ENCODE results near the gene AHI1. TPM values are rescaled to one million over a fixed set of nuclear protein-coding genes. Genes with fewer than 3 reads are reported as not detected.

Gene AHI1
- total and polyA plus RNA-seq, 2 donors (not counting 1 experiment from before 2014, with no cell fraction given), result 8.3 to 61.7 TPM

DNA sequence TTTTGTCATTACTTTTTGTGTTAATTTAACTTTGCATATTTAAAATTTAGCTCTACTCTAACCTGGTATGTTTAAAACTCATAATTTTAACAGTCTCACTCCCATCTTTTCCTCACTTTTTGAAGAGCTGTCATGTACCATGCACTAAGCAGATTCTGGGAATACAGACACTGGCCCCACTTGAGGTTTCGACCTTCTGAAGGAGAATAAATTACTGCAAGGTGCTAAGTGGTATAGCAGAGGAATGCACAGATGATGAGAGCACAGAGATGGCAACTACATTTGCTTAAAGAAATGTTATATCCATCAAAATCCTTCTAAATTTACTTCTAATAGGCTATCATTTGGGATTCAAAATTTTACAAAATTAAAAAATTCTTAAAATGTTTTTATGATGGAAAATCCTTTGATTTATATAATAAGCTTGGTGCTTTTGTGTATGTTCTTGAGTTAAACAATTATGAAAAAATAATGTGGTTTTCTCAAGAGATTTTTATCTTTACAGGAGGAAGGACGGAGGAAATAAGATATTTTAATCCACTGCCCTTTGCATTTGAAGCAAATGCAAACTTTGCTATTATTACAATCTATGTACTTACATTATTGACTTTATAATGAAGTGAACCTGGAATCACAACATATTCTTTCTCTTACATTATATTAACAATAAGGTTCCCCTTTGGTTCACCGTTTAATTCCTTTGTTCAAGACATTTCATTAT is 79.3 kb downstream of the AHI1 start:
- H3K27me3 Mint-ChIP-seq, result no peaks in the 10 kb centered on the region
- intact Hi-C loops (cut with micrococcal nuclease), result no loop called here

DNA sequence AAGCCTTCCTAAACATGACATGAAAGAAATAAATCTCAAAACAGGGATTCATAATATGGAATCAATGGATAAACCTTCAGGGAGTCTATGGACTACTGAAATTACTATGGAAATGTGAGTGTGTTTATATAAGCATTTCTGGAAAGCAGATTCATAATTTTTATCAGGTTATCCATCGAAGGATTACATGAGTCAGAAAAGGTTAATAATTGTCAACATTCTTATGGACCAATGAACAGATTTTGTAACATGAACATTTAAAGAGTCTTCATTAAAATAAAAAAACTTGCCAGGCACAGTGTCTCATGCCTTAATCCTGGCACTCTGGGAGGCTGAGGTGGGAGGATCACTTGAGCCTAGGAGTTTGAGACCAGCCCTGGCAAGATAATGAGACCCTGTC is 84.8 kb downstream of the AHI1 start:
- WGBS (ENCODE audit: insufficient coverage), result no CpG with 5 or more reads among the region's 1 CpG

More for the DNA sequence above, 79.3 kb downstream of the AHI1 start:
- TF ChIP-seq, protein P1, sequence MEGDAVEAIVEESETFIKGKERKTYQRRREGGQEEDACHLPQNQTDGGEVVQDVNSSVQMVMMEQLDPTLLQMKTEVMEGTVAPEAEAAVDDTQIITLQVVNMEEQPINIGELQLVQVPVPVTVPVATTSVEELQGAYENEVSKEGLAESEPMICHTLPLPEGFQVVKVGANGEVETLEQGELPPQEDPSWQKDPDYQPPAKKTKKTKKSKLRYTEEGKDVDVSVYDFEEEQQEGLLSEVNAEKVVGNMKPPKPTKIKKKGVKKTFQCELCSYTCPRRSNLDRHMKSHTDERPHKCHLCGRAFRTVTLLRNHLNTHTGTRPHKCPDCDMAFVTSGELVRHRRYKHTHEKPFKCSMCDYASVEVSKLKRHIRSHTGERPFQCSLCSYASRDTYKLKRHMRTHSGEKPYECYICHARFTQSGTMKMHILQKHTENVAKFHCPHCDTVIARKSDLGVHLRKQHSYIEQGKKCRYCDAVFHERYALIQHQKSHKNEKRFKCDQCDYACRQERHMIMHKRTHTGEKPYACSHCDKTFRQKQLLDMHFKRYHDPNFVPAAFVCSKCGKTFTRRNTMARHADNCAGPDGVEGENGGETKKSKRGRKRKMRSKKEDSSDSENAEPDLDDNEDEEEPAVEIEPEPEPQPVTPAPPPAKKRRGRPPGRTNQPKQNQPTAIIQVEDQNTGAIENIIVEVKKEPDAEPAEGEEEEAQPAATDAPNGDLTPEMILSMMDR (IDR thresholded peaks at IDR 0.05), result no peak
- TF ChIP-seq EZH2 (IDR thresholded peaks at IDR 0.05; ENCODE audit: borderline replicate concordance, insufficient read depth, low read depth, low read length, poor library complexity, severe bottlenecking), result no peak
- H3K9ac ChIP-seq (ENCODE audit: low read length), result no peak overlapping the region
- no peaks in the 10 kb centered on the region for H3K79me2 ChIP-seq (ENCODE audit: control insufficient read depth, insufficient read depth, low read length)
- H3K27ac ChIP-seq (ENCODE audit: low read length in 2 of 2), result no peak overlapping the region
- Mint-ChIP-seq H3K9me3 (ENCODE audit: insufficient read depth) (peaks cover 3% of the 10 kb centered on the region), H3K4me1 (no peaks in the 10 kb centered on the region), H3K4me3 (no peak overlapping the region), H3K27ac (no peak overlapping the region)
- ChIA-PET CTCF (interaction anchor here (0.6 to 1.4 kb wide), 3 partner anchors 22 to 780 kb away, joined by 3 to 4 read pairs (median 3); no protein-coding TSS in a partner anchor), POLR2A (no interaction called here)
- no peak overlapping the region for H3K4me3 ChIP-seq (ENCODE audit: control extremely low read depth in 1 of 5, extremely low read depth in 1 of 5, insufficient read depth in 1 of 5, low read depth in 2 of 5, low read length in 4 of 5)
- H4K20me1 ChIP-seq (ENCODE audit: control insufficient read depth, insufficient read depth, low read length, poor library complexity, severe bottlenecking), result no peaks in the 10 kb centered on the region
- H3K36me3 ChIP-seq (replicated peaks in 1 of 2; ENCODE audit: control extremely low read depth in 1 of 2, control insufficient read depth in 1 of 2, extremely low read depth in 1 of 2, insufficient read depth in 2 of 2, low read length in 1 of 2), result no peaks in the 10 kb centered on the region
- H3K4me1 ChIP-seq (ENCODE audit: control insufficient read depth in 2 of 2, insufficient read depth in 2 of 2, low read length in 2 of 2), result no peaks in the 10 kb centered on the region
- H3K27me3 ChIP-seq (replicated peaks in 1 of 4; ENCODE audit: control extremely low read depth in 1 of 4, control insufficient read depth in 3 of 4, insufficient read depth in 4 of 4, low read length in 3 of 4), result no peaks in the 10 kb centered on the region
- no CpG with 5 or more reads among the region's 3 CpGs for WGBS (ENCODE audit: insufficient coverage)
- H3K4me2 ChIP-seq (replicated peaks; ENCODE audit: low read depth, low read length, poor library complexity, severe bottlenecking), result no peak overlapping the region
- ATAC-seq (ENCODE audit: low read depth) (no peak), DNase-seq (no peak)
- H3K9me3 ChIP-seq (ENCODE audit: control extremely low read depth in 1 of 3, control insufficient read depth in 2 of 3, insufficient read depth in 1 of 3, low read length in 2 of 3), result no peaks in the 10 kb centered on the region
- H2AFZ ChIP-seq (ENCODE audit: insufficient read depth, low read depth, low read length, poor library complexity, severe bottlenecking), result no peak overlapping the region

More for the DNA sequence above, 84.8 kb downstream of the AHI1 start:
- no peak overlapping the region for H3K9ac ChIP-seq (ENCODE audit: low read length)
- Mint-ChIP-seq H3K9me3 (ENCODE audit: insufficient read depth) (peaks cover 3% of the 10 kb centered on the region), H3K4me1 (no peaks in the 10 kb centered on the region), H3K4me3 (no peak overlapping the region), H3K27me3 (no peaks in the 10 kb centered on the region), H3K27ac (no peak overlapping the region)
- H3K4me1 ChIP-seq (ENCODE audit: control insufficient read depth in 2 of 2, insufficient read depth in 2 of 2, low read length in 2 of 2), result no peaks in the 10 kb centered on the region
- no peak for DNase-seq
- no peaks in the 10 kb centered on the region for H4K20me1 ChIP-seq (ENCODE audit: control insufficient read depth, insufficient read depth, low read length, poor library complexity, severe bottlenecking)
- H3K4me3 ChIP-seq (ENCODE audit: control extremely low read depth in 1 of 5, extremely low read depth in 1 of 5, insufficient read depth in 1 of 5, low read depth in 2 of 5, low read length in 4 of 5), result no peak overlapping the region
- no peaks in the 10 kb centered on the region for H3K36me3 ChIP-seq (replicated peaks in 1 of 2; ENCODE audit: control extremely low read depth in 1 of 2, control insufficient read depth in 1 of 2, extremely low read depth in 1 of 2, insufficient read depth in 2 of 2, low read length in 1 of 2)
- ChIA-PET POLR2A (no interaction called here), CTCF (no interaction called here)
- no peak for TF ChIP-seq EZH2 (IDR thresholded peaks at IDR 0.05; ENCODE audit: borderline replicate concordance, insufficient read depth, low read depth, low read length, poor library complexity, severe bottlenecking)
- TF ChIP-seq, protein P1 (IDR thresholded peaks at IDR 0.05), result no peak
- H3K27me3 ChIP-seq (replicated peaks in 1 of 4; ENCODE audit: control extremely low read depth in 1 of 4, control insufficient read depth in 3 of 4, insufficient read depth in 4 of 4, low read length in 3 of 4), result no peaks in the 10 kb centered on the region
- no peaks in the 10 kb centered on the region for H3K9me3 ChIP-seq (ENCODE audit: control extremely low read depth in 1 of 3, control insufficient read depth in 2 of 3, insufficient read depth in 1 of 3, low read length in 2 of 3)
- no peak for ATAC-seq (ENCODE audit: low read depth)
- H3K79me2 ChIP-seq (ENCODE audit: control insufficient read depth, insufficient read depth, low read length), result no peaks in the 10 kb centered on the region
- no peak overlapping the region for H3K4me2 ChIP-seq (replicated peaks; ENCODE audit: low read depth, low read length, poor library complexity, severe bottlenecking)
- intact Hi-C loops (cut with micrococcal nuclease), result no loop called here
- no peak overlapping the region for H2AFZ ChIP-seq (ENCODE audit: insufficient read depth, low read depth, low read length, poor library complexity, severe bottlenecking)
- no peak overlapping the region for H3K27ac ChIP-seq (ENCODE audit: low read length in 2 of 2)

All from B cell (primary cell).